ENCODE measurements around the gene GTPBP4. TPM values are rescaled to one million over a fixed set of nuclear protein-coding genes. Genes with fewer than 3 reads are reported as not detected.
"Not testable (repeated sequence)": the region's sequence is repeated elsewhere in the genome, so short reads cannot be mapped to it uniquely, and the experiment has no call there.

The GTPBP4 gene
- total RNA-seq, 1 donor from 2014 or later: 57.8 TPM

- H3K4me3 Mint-ChIP-seq: no peak overlapping the region
- no peaks in the 10 kb centered on the region for H3K27me3 Mint-ChIP-seq
- peaks cover 4% of the 10 kb centered on the region for H3K36me3 Mint-ChIP-seq
- no peak overlapping the region for H3K27ac Mint-ChIP-seq
- H3K4me1 Mint-ChIP-seq (ENCODE audit: unreplicated experiment): peaks cover 5% of the 10 kb centered on the region
- TF ChIP-seq CTCF (conservative IDR thresholded peaks at IDR 0.05): no peak
- no peak for DNase-seq (ENCODE audit: extremely low spot score, unreplicated experiment)
- no peaks in the 10 kb centered on the region for H3K9me3 Mint-ChIP-seq
These were observed 46.5 kb downstream of the GTPBP4 start for GRCh38 chr10:1034758-1035157.

- Mint-ChIP-seq H3K27ac (no peak overlapping the region), H3K4me3 (no peak overlapping the region), H3K9me3 (no peaks in the 10 kb centered on the region), H3K27me3 (no peaks in the 10 kb centered on the region), H3K36me3 (peaks cover 4% of the 10 kb centered on the region), H3K4me1 (ENCODE audit: unreplicated experiment) (peaks cover 5% of the 10 kb centered on the region)
- TF ChIP-seq CTCF (conservative IDR thresholded peaks at IDR 0.05): no peak
- DNase-seq (ENCODE audit: extremely low spot score, unreplicated experiment): no peak
These were observed 47.0 kb downstream of the GTPBP4 start for GRCh38 chr10:1035201-1035600.

GRCh38 chr10:1036341-1036791 lies 48.1 kb downstream of the GTPBP4 start:
- TF ChIP-seq CTCF (conservative IDR thresholded peaks at IDR 0.05): no peak
- no peaks in the 10 kb centered on the region for H3K27me3 Mint-ChIP-seq
- H3K9me3 Mint-ChIP-seq: no peaks in the 10 kb centered on the region
- no peak overlapping the region for H3K4me3 Mint-ChIP-seq
- H3K4me1 Mint-ChIP-seq (ENCODE audit: unreplicated experiment): peaks cover 5% of the 10 kb centered on the region
- H3K27ac Mint-ChIP-seq: peak overlapping the region; percentile 56
- H3K36me3 Mint-ChIP-seq: peaks cover 4% of the 10 kb centered on the region
- DNase-seq (ENCODE audit: extremely low spot score, unreplicated experiment): no peak

- DNase-seq (ENCODE audit: extremely low spot score, unreplicated experiment): no peak
- Mint-ChIP-seq H3K9me3 (no peaks in the 10 kb centered on the region), H3K36me3 (peaks cover 4% of the 10 kb centered on the region), H3K27ac (no peak overlapping the region), H3K27me3 (no peaks in the 10 kb centered on the region), H3K4me1 (ENCODE audit: unreplicated experiment) (peaks cover 5% of the 10 kb centered on the region), H3K4me3 (no peak overlapping the region)
- TF ChIP-seq CTCF (conservative IDR thresholded peaks at IDR 0.05): no peak
These were observed 48.9 kb downstream of the GTPBP4 start for GRCh38 chr10:1037098-1037497.

GRCh38 chr10:1038769-1039168 lies 50.5 kb downstream of the GTPBP4 start:
- not testable (repeated sequence) for H3K27ac Mint-ChIP-seq; H3K36me3 Mint-ChIP-seq; H3K4me1 Mint-ChIP-seq (ENCODE audit: unreplicated experiment); DNase-seq (ENCODE audit: extremely low spot score, unreplicated experiment); H3K4me3 Mint-ChIP-seq; H3K27me3 Mint-ChIP-seq; H3K9me3 Mint-ChIP-seq

- TF ChIP-seq CTCF (conservative IDR thresholded peaks at IDR 0.05): no peak
- Mint-ChIP-seq H3K4me3 (no peak overlapping the region), H3K27me3 (no peaks in the 10 kb centered on the region), H3K4me1 (ENCODE audit: unreplicated experiment) (peaks cover 15% of the 10 kb centered on the region), H3K27ac (no peak overlapping the region), H3K36me3 (peaks cover 3% of the 10 kb centered on the region), H3K9me3 (no peaks in the 10 kb centered on the region)
- DNase-seq (ENCODE audit: extremely low spot score, unreplicated experiment): no peak
These were observed 51.9 kb downstream of the GTPBP4 start for GRCh38 chr10:1040133-1040532.

All from type B pancreatic cell (in vitro differentiated cells).